GM10847 (cell line): ENCODE measurements around the gene CCDC102A.

Experiments
- POLR2A ChIP-seq: IDR thresholded peaks from 2 replicates; pipeline ENCODE4 v1.6.1; 2011; ENCODE audit not compliant: insufficient read length; ENCODE audit errors: extremely low read depth

Gene CCDC102A

DNA sequence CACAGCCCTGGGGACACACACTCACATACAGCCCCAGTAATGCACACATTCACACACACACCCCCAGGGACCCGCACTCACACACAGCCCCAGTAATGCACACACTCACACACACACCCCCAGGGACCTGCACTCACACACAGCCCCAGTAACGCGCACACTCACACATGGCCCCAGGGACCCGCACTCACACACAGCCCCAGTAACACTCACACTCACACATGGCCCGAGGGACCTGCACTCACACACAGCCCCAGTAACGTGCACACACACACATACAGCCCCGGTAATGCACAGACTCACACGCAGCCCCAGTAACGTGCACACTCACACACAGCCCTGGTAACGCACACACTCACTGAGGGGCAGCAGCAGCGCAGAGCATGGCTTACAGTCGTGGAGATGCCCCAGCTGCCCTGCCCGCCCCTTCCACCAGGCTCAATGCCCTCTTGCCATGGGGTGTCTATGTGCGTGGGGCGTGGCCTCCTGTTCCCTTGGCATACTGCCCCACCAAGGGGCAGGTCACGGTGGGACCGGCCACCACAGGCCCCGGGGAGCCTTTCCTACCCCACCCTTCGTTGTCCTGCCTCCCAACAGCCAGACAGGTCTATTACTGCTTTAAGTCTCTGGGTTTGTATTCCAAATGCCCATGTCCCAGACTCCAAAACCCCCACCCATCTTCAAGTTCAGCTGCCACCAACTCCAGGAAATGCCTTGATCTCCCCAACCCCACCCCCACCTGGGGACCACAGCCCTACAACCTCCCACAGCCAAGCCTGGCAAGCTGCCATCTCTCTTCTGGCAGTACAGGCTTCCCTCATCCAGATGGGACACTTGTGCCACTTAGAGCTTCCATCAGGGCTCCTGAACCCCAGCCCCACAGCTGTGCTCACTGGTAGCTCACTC, 2.7 kb downstream of the CCDC102A start:
- TF ChIP-seq POLR2A, result no peak

GRCh38 chr16:57532266-57532625, 4.1 kb downstream of the CCDC102A start:
- no peak for TF ChIP-seq POLR2A

GRCh38 chr16:57531635-57532265, 4.6 kb downstream of the CCDC102A start:
- no peak for TF ChIP-seq POLR2A

DNA sequence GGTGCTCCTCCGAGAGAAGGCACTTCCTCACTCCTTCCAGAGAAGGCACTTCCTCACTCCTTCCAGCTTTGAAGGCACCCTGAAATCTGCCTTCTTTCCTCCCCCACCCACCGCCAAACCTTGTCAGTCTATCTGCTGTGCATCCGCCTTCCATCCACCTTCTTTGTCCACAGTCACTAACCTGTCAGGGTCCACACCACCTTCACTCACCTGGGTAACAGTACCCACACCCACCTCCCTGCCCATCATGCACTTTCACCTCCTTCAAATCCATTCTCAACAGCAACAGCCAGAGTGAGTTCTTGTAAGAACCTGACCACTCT, 5.2 kb downstream of the CCDC102A start:
- TF ChIP-seq POLR2A, result no peak

DNA sequence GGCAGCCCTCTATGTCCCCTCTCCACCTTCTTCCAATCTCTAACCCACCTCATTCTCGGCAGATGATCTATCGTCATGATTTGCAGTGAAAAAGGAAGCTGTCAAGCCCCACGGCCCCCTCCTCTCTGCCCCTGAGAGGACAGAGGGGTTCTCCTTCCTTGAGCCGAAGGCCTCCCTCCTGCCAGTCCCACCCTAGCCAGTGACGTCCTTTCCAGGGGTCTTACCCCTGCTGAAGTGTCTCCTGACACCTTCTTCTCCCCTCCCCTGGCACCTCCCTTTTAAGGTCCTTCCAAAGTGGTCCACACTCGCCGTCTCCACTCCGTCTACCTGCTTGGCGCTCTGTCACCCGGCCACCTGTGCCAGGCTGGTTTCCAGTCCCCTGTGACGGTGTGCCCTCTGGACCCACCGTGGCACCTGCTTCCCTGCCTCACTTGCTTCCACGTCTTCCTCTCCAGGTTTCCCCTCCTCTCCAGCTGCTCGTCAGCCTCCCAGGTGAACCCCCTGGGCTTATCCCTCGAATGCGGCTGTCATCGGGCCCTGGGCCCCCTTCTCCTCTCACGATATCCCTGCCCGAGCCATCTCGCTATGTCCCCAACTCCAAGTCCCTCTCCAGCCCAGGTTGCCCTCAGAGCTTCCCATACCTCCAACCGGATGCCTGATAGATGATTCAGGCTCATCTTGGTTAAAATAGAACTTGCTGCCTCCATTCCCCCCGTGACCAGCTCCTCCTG, 5.7 kb downstream of the CCDC102A start:
- TF ChIP-seq POLR2A, result no peak

DNA sequence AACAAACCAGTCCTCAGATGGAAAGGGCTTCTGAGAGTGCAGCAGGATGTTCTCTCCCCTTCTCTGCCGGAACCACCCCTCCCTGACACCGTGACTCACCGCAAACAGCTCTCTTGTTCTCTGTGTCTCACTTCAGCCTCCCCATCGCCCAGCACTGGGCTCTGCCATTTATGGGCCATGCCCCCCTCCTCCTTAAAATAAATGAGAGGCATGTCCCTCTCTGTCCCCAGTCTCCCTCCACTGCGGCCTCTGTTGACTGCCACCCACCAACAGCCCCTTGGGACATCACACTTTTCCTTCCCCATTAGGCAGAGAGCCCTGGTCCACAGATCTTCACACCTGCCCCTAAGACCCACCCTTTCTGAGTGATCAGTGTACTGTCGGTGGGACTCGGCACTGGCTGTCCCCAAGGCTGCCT, 6.3 kb downstream of the CCDC102A start:
- no peak for TF ChIP-seq POLR2A

GRCh38 chr16:57529391-57530103, 6.8 kb downstream of the CCDC102A start:
- TF ChIP-seq POLR2A, result no peak

GRCh38 chr16:57528499-57529390, 7.6 kb downstream of the CCDC102A start:
- no peak for TF ChIP-seq POLR2A

- TF ChIP-seq POLR2A, result no peak
These were observed 8.6 kb downstream of the CCDC102A start for GRCh38 chr16:57527610-57528360.

DNA sequence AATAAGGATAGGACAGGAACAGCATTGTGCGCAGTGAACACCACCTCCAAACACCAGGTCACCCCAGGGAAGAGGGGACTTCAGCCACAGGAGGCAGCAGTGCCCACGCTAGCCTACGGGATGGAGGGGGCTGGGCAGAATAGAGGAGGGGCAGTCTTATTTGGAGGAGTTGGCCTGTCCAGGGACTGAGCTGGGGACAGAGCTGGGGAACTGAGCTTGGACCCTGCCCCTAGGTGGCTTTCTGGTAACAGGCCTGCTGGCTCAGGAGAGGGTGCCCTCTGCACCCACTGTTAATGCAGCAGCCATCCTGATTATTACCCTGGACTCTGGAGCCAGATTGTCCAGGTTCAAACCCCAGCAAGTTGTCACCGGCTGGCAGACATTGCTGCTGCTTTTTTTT, 9.3 kb downstream of the CCDC102A start:
- TF ChIP-seq POLR2A, result no peak

- TF ChIP-seq POLR2A, result no peak
These were observed 9.9 kb downstream of the CCDC102A start for GRCh38 chr16:57526498-57526897.

DNA sequence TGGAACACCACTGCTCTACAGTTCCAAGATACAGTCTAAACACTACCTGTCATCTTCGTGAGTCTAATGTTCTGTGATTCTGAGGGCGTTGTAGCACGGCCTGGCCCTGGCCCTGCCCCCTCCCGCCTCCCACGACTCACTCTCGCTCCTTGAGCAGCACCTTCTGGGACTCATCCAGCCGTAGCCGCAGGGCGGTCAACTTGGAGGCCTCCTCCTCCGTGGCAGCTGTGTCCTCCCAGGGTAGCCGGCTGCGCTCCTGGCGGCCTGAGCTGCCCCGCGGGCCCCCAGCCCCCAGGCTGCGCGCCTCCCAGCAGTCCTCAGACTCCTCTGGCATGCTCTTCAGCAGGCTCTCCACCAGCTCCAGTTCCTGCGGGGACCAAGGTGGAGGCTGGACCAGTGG, 10.6 kb downstream of the CCDC102A start:
- TF ChIP-seq POLR2A, result no peak

GRCh38 chr16:57522960-57523359, 13.4 kb downstream of the CCDC102A start:
- no peak for TF ChIP-seq POLR2A
